ENCODE data around the gene VPS26A. TPM values are rescaled to one million over a fixed set of nuclear protein-coding genes. Genes with fewer than 3 reads are reported as not detected.
A peak's percentile ranks its signal among the peaks of the same experiment; 100 is the strongest.

The VPS26A gene
- polyA plus RNA-seq, 1 donor from 2014 or later: 27.6 TPM

DNA sequence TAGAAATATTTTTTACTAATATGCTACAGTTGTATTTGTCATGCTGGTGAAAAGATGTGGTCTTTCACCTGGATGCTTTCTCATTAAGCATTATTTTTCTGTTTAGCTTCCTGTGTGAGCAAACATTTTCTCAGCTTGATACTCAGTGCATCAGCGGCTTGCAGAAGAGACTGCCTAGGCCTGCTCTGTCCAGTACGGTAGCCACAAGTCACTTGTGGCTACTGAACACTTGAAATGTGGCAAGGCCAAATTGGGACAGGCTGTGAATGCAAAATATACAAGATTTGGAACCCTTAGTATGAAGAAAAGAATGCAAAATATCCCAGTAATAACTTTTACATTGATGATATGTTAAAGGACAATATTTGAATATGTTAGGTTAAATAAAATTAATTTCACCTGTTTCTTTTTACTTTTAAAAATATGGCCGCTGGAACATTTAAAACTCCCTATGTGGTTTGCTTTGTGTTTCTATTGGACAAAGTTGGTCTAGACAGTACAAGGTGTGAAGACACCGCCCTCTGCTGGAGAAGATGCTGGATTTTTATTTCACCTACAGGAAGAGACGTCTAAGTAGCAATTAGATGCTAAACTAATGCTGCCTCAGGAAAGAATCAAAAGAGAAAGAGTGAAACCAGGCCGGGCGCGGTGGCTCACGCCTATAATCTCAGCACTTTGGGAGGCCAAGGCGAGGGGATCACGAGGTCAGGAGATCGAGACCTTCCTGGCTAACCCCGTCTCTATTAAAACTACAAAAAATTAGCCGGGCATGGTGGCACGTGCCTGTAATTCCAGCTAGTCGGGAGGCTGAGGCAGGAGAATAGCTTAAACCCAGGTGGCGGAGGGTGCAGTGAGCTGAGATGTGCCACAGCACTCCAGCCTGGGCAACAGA lies 30.8 kb upstream of the VPS26A start:
- Mint-ChIP-seq H3K27me3 (no peaks in the 10 kb centered on the region), H3K36me3 (peaks cover 1% of the 10 kb centered on the region), H3K9me3 (peaks cover 0 to 1% (median 0%) of the 10 kb centered on the region in 3 donors), H3K4me3 (peak overlapping the region in 3 of 4 donors; percentile 0 to 6 (median 1)), H3K27ac (peak overlapping the region in 2 of 3 donors; percentile 1), H3K4me1 (peaks cover 33 to 37% (median 34%) of the 10 kb centered on the region in 3 donors)

DNA sequence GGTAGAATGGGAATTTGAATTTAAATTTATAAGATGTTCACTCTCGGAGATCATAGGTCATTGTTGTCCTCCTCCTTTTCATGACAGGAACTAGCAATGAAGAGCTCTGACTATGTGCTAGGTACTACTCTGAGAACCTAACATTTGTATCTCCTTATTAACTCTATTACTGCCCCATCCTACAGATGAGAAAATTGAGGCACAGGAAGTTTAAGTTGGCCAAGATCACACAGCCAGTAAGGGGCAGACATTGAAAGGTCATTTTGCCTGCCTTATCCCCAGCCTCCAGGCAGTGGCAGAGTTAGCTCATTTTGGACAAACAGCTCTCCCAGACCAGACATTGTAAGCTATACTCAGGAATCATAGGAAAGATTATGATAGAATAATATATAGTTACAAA lies 30.0 kb upstream of the VPS26A start:
- Mint-ChIP-seq H3K27me3 (no peaks in the 10 kb centered on the region), H3K36me3 (peaks cover 2% of the 10 kb centered on the region), H3K27ac (no peak overlapping the region), H3K4me1 (peaks cover 28 to 33% (median 32%) of the 10 kb centered on the region in 3 donors), H3K4me3 (no peak overlapping the region), H3K9me3 (peaks cover 0 to under 1% (median 0%) of the 10 kb centered on the region in 3 donors)

DNA sequence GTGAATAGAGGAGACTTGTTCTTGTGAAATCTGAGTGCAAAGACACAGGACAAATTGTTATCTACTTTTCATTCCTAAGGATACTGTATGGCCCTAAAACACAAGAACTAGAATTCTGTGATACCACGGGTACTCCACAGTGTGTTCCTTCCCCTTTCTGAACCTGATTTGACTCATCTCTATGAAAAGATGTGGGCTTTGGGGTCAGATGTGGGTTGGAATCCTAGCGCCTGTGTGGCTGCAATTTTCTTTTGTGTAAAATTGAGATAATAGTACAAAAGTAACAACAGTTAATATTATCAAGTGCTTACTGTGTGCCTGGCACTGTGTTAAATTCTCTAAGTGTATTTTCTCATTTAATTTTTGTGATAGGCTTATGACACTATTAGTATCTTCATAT lies 27.9 kb upstream of the VPS26A start:
- Mint-ChIP-seq H3K4me3 (no peak overlapping the region), H3K4me1 (peaks cover 14 to 18% (median 15%) of the 10 kb centered on the region in 3 donors), H3K27ac (no peak overlapping the region), H3K36me3 (peaks cover 3% of the 10 kb centered on the region), H3K9me3 (no peaks in the 10 kb centered on the region), H3K27me3 (no peaks in the 10 kb centered on the region)

DNA sequence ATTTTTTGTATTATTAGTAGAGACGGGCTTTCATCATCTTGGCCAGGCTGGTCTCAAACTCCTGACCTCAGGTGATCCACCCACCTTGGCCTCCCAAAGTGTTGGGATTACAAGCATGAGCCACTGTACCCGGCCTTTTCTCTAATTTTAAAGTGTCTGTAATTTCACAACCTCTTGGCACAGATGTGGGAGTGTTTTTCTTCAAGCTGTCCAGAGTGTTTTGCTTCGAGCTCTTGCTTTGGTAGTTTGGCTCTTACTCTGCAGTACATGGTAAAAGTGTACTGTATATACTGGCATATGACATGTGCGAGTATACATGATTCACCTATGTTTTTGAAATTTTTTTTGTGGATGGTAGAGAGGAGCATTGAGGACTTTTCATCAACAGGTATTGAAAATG lies 26.2 kb upstream of the VPS26A start:
- H3K9me3 Mint-ChIP-seq: no peaks in the 10 kb centered on the region
- no peak overlapping the region for H3K4me3 Mint-ChIP-seq
- peak overlapping the region in 1 of 3 donors; percentile 40 for H3K27ac Mint-ChIP-seq
- H3K27me3 Mint-ChIP-seq: no peaks in the 10 kb centered on the region
- peaks cover 11% of the 10 kb centered on the region for H3K36me3 Mint-ChIP-seq
- H3K4me1 Mint-ChIP-seq: peaks cover 10 to 16% (median 14%) of the 10 kb centered on the region in 3 donors

DNA sequence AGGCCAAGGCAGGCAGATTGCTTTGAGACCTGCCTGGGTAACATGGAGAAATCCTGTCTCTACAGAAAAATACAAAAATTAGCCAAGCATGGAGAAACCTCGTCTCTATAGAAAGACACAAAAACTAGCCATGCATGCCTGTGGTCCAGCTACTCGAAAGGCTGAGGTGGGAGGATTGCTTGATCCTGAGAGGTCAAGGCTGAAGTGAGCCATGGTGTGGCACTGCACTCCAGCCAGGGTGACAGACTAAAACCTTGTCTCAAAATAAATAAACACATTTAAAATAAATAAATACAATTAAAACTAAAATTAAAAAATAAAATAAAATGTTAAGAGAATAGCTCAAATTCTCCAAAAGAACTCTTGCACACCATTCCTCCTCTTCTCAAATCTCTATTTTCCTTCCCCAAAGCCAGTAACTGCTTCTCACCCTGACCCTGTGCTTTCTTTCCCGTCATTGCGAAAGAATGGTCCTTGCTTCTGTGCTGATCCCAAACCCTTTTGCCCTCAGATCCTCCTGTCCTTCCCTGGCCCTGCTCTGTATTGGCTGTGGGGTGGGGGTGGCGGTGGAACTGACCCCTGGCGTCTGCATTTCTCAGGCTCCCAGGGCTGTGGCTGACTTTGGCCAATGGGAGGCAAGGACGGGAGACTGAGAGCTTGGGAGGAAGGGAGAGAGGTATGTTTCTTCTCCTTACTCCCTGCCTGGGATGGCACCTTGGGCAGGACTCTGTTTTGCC lies 23.7 kb upstream of the VPS26A start:
- H3K4me1 Mint-ChIP-seq: peaks cover 3 to 11% (median 6%) of the 10 kb centered on the region in 3 donors
- no peak overlapping the region for H3K4me3 Mint-ChIP-seq
- H3K27me3 Mint-ChIP-seq: no peaks in the 10 kb centered on the region
- no peaks in the 10 kb centered on the region for H3K9me3 Mint-ChIP-seq
- no peak overlapping the region for H3K27ac Mint-ChIP-seq
- H3K36me3 Mint-ChIP-seq: peaks cover 13% of the 10 kb centered on the region

DNA sequence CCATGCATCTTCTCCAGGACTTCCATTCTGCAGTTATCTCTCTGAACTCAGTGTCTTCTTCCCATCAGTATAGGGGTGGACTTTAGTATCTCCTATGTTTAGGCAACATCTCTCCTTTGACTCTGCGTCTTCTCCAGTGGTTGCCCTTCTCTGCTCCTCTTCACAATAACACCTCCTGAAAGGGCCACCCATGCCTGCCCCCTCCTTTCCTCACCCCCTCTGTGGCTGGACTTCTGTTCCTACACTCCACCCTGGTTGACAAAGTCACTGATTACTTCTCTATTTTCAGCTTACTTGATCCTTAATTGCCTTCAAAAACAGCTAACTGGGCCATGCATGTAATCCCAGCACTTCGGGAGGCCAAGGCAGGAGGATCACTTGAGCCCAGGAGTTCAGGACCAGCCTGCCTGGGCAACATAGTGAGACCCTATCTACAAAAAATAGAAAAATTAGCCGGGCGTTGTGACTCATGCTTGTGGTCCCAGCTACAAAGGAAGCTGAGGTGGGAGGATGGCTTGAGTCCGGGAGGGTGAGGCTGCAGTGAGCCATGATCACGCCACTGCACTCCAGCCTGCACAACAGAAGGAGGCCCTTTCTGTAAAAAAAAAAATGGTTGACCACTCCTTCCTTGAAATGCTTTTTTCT lies 22.4 kb upstream of the VPS26A start:
- peaks cover 3 to 11% (median 5%) of the 10 kb centered on the region in 3 donors for H3K4me1 Mint-ChIP-seq
- peak overlapping the region in 1 of 4 donors; percentile 80 for H3K4me3 Mint-ChIP-seq
- no peak overlapping the region for H3K27ac Mint-ChIP-seq
- H3K27me3 Mint-ChIP-seq: no peaks in the 10 kb centered on the region
- H3K9me3 Mint-ChIP-seq: no peaks in the 10 kb centered on the region
- peaks cover 13% of the 10 kb centered on the region for H3K36me3 Mint-ChIP-seq

DNA sequence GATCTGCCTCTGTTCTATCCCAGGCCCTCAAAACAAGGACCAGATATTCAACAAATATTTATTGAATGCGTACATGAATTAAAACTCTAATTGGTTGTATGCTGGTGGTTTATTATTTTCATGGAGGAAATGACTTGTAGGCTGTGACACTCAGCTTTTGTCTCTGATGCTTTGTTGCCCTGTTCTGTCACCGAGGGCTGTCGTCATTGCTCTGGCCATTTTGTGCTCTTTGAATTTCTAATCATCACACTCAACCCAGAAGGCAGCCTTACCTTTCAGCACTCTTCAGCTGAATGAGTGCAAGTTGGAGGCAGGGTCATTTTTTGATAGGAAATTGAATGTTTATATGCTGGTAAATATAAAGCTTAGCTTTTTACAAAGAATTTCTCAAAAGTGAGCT lies 21.5 kb upstream of the VPS26A start:
- no peaks in the 10 kb centered on the region for H3K27me3 Mint-ChIP-seq
- no peak overlapping the region for H3K4me3 Mint-ChIP-seq
- peaks cover 13% of the 10 kb centered on the region for H3K36me3 Mint-ChIP-seq
- no peaks in the 10 kb centered on the region for H3K9me3 Mint-ChIP-seq
- no peak overlapping the region for H3K27ac Mint-ChIP-seq
- H3K4me1 Mint-ChIP-seq: peaks cover 3 to 11% (median 5%) of the 10 kb centered on the region in 3 donors

DNA sequence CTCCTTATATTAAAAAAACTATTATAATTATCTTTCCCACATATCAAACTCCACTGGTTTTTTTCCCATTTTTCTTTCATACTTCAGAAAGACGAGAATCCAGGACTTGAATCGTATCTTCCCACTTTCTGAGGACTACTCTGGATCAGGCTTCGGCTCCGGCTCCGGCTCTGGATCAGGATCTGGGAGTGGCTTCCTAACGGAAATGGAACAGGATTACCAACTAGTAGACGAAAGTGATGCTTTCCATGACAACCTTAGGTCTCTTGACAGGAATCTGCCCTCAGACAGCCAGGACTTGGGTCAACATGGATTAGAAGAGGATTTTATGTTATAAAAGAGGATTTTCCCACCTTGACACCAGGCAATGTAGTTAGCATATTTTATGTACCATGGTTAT lies 20.2 kb upstream of the VPS26A start:
- H3K36me3 Mint-ChIP-seq: peaks cover 11% of the 10 kb centered on the region
- no peaks in the 10 kb centered on the region for H3K27me3 Mint-ChIP-seq
- H3K4me3 Mint-ChIP-seq: no peak overlapping the region
- H3K27ac Mint-ChIP-seq: no peak overlapping the region
- no peaks in the 10 kb centered on the region for H3K9me3 Mint-ChIP-seq
- peaks cover 3 to 6% (median 4%) of the 10 kb centered on the region in 3 donors for H3K4me1 Mint-ChIP-seq

DNA sequence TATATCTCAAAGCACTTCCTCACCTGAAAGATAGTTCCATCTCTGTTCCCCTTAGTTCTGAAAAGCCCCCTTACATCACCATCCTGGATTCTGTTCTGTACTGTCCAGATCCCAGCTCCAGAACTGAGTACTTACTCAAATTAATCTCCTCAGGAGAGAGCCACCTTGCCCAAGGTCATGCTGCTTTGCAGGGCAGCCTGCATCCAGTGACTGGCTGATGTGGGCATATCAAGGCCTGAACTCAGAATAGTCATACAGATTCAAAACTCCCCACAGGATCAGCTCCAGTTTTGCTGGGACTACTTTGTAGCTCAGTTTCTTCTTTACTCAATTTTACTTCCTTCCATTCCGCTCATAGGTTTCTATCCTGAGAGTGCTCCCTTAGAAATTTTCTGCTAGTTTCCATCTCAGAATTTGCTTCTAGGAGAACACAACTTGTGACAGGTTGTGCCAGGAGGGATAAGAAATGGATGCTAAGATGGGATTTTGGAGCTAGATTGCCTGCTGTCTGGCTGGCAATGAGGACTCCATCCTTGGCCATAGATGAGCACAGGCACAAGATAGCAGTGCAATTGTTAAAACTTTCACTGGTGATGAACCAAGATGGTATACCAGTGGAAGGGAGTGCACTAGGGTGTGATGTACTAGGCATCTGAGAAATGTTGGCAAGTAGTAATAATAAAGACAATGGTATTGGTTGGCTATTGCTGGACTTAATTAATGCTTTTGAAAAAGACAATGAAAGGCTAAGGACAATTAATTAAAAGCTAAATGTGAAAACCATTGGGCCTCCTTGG lies 18.8 kb upstream of the VPS26A start:
- no peaks in the 10 kb centered on the region for H3K27me3 Mint-ChIP-seq
- no peaks in the 10 kb centered on the region for H3K9me3 Mint-ChIP-seq
- peaks cover 9% of the 10 kb centered on the region for H3K36me3 Mint-ChIP-seq
- no peak overlapping the region for H3K27ac Mint-ChIP-seq
- H3K4me1 Mint-ChIP-seq: peaks cover 3 to 6% (median 4%) of the 10 kb centered on the region in 3 donors
- no peak overlapping the region for H3K4me3 Mint-ChIP-seq

DNA sequence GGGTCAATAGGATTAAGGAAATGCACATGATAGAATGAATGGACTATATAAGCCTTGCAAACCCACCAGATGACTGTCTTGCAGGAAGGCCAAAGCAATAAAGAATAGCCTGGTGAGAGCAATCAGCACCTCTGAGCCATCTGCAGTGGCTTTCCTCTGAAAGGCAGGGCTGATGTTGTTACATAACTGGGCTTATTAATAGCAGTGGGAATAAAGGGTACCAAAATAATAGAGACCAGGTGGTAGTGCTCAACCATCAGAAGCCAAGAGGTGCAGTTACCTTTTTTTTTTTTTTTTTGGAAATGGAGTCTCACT lies 16.8 kb upstream of the VPS26A start:
- no peak overlapping the region for H3K4me3 Mint-ChIP-seq
- no peaks in the 10 kb centered on the region for H3K9me3 Mint-ChIP-seq
- no peak overlapping the region for H3K27ac Mint-ChIP-seq
- H3K4me1 Mint-ChIP-seq: peaks cover 0 to 4% (median 1%) of the 10 kb centered on the region in 3 donors
- H3K36me3 Mint-ChIP-seq: peaks cover 2% of the 10 kb centered on the region
- no peaks in the 10 kb centered on the region for H3K27me3 Mint-ChIP-seq

DNA sequence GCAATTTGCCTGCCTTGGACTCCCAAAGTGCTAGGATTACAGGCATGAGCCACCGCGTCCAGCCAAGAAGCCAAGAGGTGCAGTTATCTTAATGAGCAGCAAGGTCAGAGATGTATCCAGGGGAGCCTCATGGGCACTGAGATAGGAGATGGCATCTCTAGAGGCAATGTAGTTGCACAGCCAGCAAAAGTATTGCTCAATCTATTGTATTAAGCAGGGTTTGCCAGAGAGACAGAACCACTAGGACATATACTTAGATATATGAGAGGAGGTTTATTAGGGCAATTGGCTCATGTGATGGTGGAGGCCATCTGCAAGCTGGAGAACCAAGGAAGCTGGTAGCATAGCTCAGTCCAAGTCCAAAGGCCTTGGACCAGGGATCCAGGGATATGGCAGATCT lies 16.3 kb upstream of the VPS26A start:
- peaks cover 2% of the 10 kb centered on the region for H3K36me3 Mint-ChIP-seq
- no peak overlapping the region for H3K4me3 Mint-ChIP-seq
- H3K27ac Mint-ChIP-seq: no peak overlapping the region
- H3K9me3 Mint-ChIP-seq: no peaks in the 10 kb centered on the region
- no peaks in the 10 kb centered on the region for H3K4me1 Mint-ChIP-seq
- H3K27me3 Mint-ChIP-seq: no peaks in the 10 kb centered on the region

DNA sequence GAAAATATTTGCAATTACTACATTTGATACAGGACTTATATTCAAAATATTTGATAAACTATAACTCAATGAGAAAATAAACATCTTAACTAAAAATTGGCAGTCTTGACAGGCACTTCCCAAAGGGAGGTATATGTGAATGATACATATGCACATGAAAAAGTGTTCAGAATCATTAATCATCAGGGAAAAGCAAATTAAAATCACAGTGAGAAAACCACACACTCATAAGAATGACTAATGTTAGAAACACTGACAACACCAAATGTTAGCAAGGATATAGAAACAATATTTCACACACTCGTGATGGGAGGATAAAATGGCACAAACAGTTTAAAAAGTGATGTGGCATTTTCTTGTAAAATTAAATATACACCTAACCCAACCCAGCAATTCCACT lies 4.1 kb upstream of the VPS26A start:
- Mint-ChIP-seq H3K27me3 (no peaks in the 10 kb centered on the region), H3K4me3 (peak overlapping the region in 1 of 4 donors; percentile 18), H3K27ac (no peak overlapping the region)

DNA sequence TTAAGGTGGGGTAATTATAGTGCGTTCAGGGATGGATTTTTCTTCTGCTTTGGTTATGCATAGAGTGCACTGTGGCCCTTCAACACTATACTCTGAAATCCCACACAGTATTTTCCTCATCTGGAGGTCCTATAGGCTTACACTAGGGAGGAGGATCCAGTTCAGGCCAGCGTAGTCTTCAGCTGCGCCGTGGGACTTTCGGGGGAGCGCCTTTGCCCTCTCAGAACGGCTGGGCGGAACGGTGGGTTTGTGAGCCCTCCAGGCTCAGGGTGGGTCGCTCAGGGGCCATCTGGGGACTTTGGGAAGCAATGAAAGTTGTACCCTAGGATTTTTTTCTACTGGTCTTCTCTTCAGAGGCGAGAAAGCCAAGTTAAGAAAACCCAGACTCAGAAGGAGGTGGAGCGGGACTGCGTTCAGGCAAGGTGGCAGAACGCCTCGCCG lies 652 bp upstream of the VPS26A start:
- Mint-ChIP-seq H3K9me3 (no peaks in the 10 kb centered on the region), H3K4me3 (peak overlapping the region; percentile 89 to 96 (median 96)), H3K4me1 (peaks cover 11 to 21% (median 11%) of the 10 kb centered on the region in 3 donors), H3K36me3 (peaks cover under 1% of the 10 kb centered on the region), H3K27ac (peak overlapping the region; percentile 98 to 99 (median 98)), H3K27me3 (no peaks in the 10 kb centered on the region)

More for the DNA sequence above, 4.1 kb upstream of the VPS26A start:
- Mint-ChIP-seq H3K9me3 (no peaks in the 10 kb centered on the region), H3K36me3 (peaks cover 1% of the 10 kb centered on the region), H3K4me1 (peaks cover 2 to 10% (median 6%) of the 10 kb centered on the region in 3 donors)

DNA sequence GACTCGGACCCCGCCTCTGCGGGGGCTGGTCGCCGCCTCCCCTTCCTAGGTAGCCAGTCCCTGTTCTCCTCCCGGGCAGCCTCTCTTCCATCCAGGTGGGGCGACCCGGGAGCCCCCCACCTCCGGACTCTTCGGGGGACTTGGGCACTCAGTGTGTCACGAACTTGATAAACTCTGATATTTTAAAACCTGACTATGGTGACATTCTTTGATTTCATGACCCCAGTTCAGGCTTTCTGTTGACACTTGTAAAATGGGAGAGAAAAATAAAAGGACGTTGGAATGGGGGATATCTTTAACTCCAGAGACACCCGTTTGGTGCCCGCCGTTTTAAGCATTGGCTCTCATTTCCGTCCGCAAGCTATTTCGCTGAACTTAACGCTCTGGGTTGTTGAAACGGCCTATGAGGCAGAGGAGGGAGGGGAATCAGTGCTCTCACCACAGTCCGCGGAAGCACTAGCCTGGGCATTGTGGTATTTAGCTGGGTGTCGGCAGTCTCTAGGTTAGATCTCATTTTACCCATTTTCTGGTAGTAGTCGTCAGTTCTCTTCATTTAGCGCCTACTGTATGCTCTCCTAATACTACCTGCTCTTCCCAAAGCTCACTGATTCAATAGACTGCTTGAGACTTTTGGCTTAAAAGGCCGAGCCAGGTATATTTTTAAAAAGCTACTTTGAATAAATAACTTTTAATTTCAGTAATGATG lies 738 bp downstream of the VPS26A start:
- peaks cover 14 to 27% (median 15%) of the 10 kb centered on the region in 3 donors for H3K4me1 Mint-ChIP-seq
- no peaks in the 10 kb centered on the region for H3K9me3 Mint-ChIP-seq
- no peaks in the 10 kb centered on the region for H3K27me3 Mint-ChIP-seq
- peak overlapping the region; percentile 92 to 96 (median 94) for H3K4me3 Mint-ChIP-seq
- no peaks in the 10 kb centered on the region for H3K36me3 Mint-ChIP-seq
- peak overlapping the region; percentile 93 to 99 (median 98) for H3K27ac Mint-ChIP-seq

Measured in IgD-negative memory B cell (primary cell).